ENCODE measurements around the gene DPY19L1.
"Not testable (repeated sequence)": the region's sequence is repeated elsewhere in the genome, so short reads cannot be mapped to it uniquely, and the experiment has no call there.

Gene DPY19L1

DNA sequence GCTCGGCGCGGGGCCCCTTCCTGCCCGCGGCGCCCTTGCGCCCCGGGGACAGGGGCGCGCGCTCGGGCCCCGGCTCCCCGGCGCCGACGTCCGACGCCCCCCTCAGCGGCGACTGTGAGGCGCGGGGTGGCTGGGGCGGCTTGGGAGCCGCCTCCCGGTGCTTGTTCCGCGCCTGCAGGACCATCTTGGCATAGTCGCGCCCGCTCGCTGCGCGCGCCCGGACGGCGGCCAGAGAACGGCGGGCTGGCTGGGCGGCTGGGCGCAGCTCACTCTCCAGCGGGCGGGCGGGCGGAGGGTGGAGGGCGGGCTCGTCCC is at the start of gene DPY19L1:
DPY19L1 (minus strand) TSS at position 275 of the 315 bp plus-strand sequence; CDS start at position 184, 91 bp downstream.
- DNase-seq, result peak; percentile 96

- DNase-seq, result not testable (repeated sequence)
Measured at GRCh38 chr7:35079517-35079916, 42.2 kb upstream of the DPY19L1 start.

- DNase-seq, result not testable (repeated sequence)
Measured at GRCh38 chr7:35074008-35074407, 36.7 kb upstream of the DPY19L1 start.

GRCh38 chr7:35072950-35073827 is 35.9 kb upstream of the DPY19L1 start:
- DNase-seq, result not testable (repeated sequence)

DNA sequence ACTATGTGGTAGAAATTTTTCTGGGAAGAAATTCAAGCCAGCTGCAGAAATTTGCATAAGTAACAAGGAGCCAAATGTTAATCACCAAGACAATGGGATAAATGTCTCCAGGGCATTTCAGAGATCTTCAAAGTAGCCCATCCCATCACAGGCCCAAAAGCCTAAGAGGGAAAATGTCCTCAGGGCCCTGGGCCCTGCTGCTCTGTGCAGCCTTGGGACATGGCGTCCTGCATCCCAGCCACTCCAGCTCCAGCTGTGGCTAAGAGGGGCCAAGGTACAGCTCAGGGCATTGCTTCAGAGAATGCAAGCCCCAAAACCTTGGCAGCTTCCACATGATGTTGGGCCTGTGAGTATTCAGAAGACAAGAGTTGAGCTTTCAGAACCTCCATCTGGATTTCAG is 31.8 kb upstream of the DPY19L1 start:
- DNase-seq, result not testable (repeated sequence)

DNA sequence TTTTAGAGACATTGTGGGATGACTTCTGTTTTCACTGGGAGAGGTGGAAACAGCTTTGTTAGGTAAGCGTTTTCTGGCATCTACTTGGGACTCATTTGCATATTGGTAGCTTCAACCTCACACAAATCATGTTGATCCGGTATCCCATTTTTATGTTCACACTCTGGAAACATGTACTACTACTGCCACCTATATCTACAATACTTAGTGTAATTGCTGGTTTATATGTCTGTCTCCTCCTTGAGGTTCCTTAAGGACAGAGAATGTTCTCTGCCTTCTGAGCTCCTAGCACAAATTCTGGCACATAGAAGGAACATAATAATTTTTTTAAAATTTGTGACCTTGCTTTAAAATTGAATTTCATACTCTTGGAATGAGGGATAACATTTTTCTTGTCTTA is 28.1 kb upstream of the DPY19L1 start:
- not testable (repeated sequence) for DNase-seq

GRCh38 chr7:35058571-35058970 is 21.3 kb upstream of the DPY19L1 start:
- not testable (repeated sequence) for DNase-seq

GRCh38 chr7:35057505-35058451 is 20.5 kb upstream of the DPY19L1 start:
- DNase-seq, result not testable (repeated sequence)

- not testable (repeated sequence) for DNase-seq
Measured at GRCh38 chr7:35055733-35056132, 18.4 kb upstream of the DPY19L1 start.

DNA sequence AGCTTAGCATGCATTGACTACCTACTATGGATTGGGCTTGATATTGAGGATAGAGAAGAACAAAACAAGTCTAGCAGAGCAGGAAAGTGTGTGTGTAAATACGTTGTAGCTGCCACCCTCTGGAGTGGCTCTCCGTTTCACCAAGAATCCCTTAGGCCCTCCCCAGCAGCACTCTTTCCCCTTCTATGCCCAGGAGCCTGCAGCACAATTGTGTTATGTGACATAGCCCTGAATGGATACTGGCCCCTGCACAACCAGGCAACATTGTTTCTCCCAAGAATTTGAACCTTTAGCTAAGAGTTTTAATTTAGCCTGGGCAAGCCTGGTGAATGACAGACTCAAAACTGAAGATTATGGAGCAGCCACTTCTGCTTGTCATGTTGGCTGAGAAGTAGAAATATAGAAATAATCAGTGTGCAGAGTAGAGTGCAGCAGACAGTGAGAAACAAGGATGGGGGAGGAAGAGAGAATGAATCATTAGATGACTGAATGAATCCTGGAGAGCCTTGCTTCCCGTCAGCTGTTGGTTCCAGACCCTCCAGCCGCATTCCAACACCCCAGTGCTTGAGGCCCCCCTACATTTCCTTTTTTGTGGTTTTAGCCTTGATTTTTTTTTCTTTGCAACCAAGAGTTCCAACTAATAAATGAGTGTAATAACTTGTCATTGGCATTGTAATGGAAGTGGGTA is 16.3 kb upstream of the DPY19L1 start:
- DNase-seq, result not testable (repeated sequence)

GRCh38 chr7:35048390-35048789 is 11.1 kb upstream of the DPY19L1 start:
- not testable (repeated sequence) for DNase-seq

DNA sequence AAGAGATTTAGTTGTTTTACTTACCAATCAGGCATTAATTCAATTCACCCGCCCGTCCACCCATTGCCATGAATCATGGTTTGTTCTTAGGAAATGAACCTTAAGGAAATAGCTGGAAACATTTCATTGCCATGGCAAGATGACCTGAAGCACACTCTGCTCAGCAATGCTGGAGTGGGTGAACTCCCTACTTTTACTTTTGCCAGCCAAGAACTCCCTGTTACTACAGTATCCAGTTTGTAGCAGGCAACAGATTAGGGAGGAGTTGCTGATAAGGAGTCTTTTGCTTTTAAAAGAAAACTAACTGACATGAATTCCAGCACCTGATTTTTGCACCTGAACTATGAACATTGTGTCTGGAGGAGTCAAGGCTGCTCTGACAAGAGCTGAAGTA is 10.6 kb upstream of the DPY19L1 start:
- not testable (repeated sequence) for DNase-seq

DNA sequence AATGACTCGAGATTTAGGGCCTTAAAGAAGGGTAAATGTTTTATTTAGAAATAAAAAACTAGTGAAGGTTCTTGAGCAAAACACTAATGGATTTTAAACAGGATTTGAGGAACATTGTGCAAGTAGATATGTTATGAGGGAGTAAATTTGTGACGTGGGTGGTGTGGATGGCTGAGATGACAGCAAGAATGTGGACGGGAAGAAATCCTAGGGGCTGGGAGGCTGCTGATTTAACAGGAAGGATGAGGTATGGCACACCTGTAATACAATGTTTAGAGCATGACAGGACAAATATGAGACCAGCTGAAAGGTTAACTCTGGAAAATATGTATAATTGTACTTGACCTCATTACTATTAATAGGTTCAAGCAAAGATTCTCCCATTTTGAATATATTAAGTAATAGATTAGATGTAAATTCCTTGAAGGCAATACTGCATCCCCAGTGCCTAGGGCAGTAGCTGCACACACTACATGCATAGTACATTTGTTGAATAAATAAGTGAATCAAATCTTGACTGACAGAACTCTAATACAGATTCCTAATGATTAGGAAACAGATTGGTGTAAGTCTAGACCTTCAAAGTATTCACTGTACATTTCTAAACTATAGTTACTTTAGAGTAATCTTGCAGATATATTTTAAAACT is 10.1 kb upstream of the DPY19L1 start:
- DNase-seq, result not testable (repeated sequence)

GRCh38 chr7:35043301-35043700 is 6.0 kb upstream of the DPY19L1 start:
- not testable (repeated sequence) for DNase-seq

- DNase-seq, result no peak
Measured at GRCh38 chr7:35040906-35041305, 3.6 kb upstream of the DPY19L1 start.

- DNase-seq, result no peak
Measured at GRCh38 chr7:35039343-35039742, 2.1 kb upstream of the DPY19L1 start.

DNA sequence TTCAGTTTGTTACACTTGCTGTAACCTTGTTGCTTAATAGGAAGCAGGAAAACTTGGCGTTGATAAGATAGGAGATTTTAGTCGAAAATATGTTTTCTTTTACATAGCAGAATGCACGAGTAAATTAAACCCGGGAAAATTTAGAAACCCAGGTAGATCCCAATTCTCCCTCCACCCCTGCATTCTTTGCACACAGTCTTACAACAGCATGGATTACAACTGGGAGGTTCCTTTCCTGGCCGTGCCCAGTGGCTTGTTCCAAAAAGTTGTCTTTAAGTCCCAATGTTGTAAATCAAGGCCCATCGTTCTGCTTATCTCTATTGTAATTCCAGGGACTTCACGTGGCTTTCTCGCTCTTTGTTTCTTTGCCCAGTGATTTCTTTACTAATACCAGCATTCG is 1.1 kb upstream of the DPY19L1 start:
- no peak for DNase-seq

GRCh38 chr7:35037526-35038341 is 449 bp upstream of the DPY19L1 start:
- DNase-seq, result no peak

- peak; percentile 73 for DNase-seq
Measured at GRCh38 chr7:35036361-35037171, 719 bp downstream of the DPY19L1 start.

DNA sequence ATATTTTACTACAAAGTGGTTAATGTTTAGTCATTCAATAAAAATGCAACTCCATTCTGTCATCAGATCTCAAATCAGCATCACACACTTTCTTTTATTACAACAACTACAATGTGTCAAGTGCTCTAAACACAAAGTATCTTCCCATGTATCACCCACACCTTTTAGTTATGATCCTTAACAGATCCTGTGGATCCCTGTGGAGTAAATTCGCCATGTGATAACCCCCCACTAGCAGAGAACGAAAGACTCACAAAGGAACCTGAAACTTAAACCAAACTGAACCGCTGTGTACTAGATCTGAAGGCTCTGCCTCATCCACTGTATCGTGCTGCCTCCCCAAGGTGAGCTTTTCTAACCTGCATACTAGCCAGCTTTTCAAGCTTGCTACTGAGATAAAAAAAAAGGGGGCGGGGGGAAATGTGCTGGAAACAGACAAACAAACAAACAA is 1.7 kb downstream of the DPY19L1 start:
- no peak for DNase-seq
